Lower leg skin (tissue), 3 donors: Measurements from ENCODE around the gene USF1.

Source experiments
- POLR2A ChIP-seq, 2 donors: fragments of 450-650 bp; IDR thresholded peaks; one replicate each; pipeline ENCODE4 v1.6.1; 2016 to 2017; ENCODE audit warnings: antibody characterized with exemption in 2 of 2, mild to moderate bottlenecking in 1 of 2, moderate library complexity in 1 of 2
- TF ChIP-seq, protein P1 (sequence below), 3 donors: fragments of 450-650 bp; IDR thresholded peaks; one replicate each; pipeline ENCODE4 v1.5.1; 2016; ENCODE audit warnings: antibody characterized with exemption in 3 of 3, mild to moderate bottlenecking in 3 of 3, moderate library complexity in 2 of 3

DNA sequence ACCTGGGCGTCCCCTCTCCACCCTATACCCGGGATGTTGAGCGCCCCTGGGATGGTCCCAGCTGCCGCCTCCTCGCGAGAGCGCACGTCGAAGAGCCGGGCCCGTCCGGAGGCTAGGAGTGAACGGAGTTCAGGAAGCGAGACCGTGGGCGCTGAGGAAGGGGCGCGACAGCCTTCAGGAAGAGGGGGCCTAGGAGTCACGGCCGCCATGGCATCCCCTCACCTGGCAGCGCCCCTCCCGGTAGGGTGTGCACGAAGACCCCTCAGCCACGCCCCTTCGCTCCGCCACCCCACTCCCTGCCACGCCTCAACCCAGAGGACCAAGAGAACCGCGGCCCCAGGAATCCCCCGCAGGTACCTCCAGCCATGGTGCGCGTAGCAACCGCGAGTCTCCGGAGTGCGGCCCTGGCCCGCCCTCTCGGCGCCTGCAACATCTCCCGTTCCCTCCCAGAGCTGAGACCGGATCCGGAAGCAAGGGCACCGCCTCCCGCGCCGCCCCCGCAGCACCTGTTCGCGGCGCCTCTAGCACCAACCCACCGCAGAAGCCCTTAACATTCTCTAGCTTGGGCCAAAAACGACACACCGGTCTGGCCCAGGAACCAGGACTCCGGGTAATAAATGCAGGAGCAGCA lies 7.1 kb downstream of the USF1 start, which contains the start of gene TSTD1:
- TF ChIP-seq POLR2A (IDR thresholded peaks at IDR 0.05): no peak
- TF ChIP-seq, protein P1, sequence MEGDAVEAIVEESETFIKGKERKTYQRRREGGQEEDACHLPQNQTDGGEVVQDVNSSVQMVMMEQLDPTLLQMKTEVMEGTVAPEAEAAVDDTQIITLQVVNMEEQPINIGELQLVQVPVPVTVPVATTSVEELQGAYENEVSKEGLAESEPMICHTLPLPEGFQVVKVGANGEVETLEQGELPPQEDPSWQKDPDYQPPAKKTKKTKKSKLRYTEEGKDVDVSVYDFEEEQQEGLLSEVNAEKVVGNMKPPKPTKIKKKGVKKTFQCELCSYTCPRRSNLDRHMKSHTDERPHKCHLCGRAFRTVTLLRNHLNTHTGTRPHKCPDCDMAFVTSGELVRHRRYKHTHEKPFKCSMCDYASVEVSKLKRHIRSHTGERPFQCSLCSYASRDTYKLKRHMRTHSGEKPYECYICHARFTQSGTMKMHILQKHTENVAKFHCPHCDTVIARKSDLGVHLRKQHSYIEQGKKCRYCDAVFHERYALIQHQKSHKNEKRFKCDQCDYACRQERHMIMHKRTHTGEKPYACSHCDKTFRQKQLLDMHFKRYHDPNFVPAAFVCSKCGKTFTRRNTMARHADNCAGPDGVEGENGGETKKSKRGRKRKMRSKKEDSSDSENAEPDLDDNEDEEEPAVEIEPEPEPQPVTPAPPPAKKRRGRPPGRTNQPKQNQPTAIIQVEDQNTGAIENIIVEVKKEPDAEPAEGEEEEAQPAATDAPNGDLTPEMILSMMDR (IDR thresholded peaks at IDR 0.05): no peak
